Naive thymus-derived CD4-positive, alpha-beta T cell (primary cell): ENCODE results near the gene MACO1. TPM values are rescaled to one million over a fixed set of nuclear protein-coding genes. Genes with fewer than 3 reads are reported as not detected.

Experiments used
- ATAC-seq: fragments of 150-1000 bp; cut with Tn5 transposase; 2 replicates; pipeline ENCODE4 v1.10.0; 2021; ENCODE audit warnings: mild to moderate bottlenecking, moderate library complexity
- CTCF ChIA-PET: fragments of 350-600 bp; sonication (Branson Sonifier 250); formaldehyde crosslinking; loops from one replicate; lab custom pipeline; 2021; ENCODE audit warnings: antibody characterized with exemption; lab: Charles Lee
- POLR2A ChIA-PET: fragments of 350-600 bp; sonication (Branson Sonifier 250); formaldehyde crosslinking; loops from one replicate; lab custom pipeline; 2021; ENCODE audit warnings: antibody characterized with exemption, inconsistent platforms; lab: Charles Lee
- DNase-seq, 9 donors: peaks; one replicate each; pipeline versions ENCODE4 v3.0.0 to v3.0.0-alpha.2; 2020 to 2022; ENCODE audit warnings: mixed read lengths in 1 of 9
- H3K27ac ChIP-seq: one replicate; pipeline ENCODE4 v1.7.0; 2013; ENCODE audit warnings: mild to moderate bottlenecking, low read depth, low read length, moderate library complexity
- H3K27me3 ChIP-seq, 2 donors: one replicate each; pipeline ENCODE4 v1.7.0; 2013; ENCODE audit warnings: low read length in 2 of 2, mild to moderate bottlenecking in 2 of 2, moderate library complexity in 2 of 2; ENCODE audit not compliant: control insufficient read depth in 2 of 2, insufficient read depth in 2 of 2
- H3K36me3 ChIP-seq, 3 experiments: 1 replicate in 2 of 3; 2 replicates in 1 of 3; pipeline ENCODE4 v1.7.0; 2013; ENCODE audit warnings: low read length in 3 of 3, mild to moderate bottlenecking in 3 of 3, moderate library complexity in 1 of 3; ENCODE audit not compliant: insufficient read depth in 3 of 3, control insufficient read depth in 2 of 3
- H3K4me1 ChIP-seq, 2 donors: one replicate each; pipeline ENCODE4 v1.7.0; 2013; ENCODE audit warnings: low read length in 2 of 2, mild to moderate bottlenecking in 2 of 2, moderate library complexity in 1 of 2; ENCODE audit not compliant: control insufficient read depth in 2 of 2, insufficient read depth in 2 of 2
- H3K4me3 ChIP-seq: 2 replicates; pipeline ENCODE4 v1.7.0; 2013; ENCODE audit warnings: mild to moderate bottlenecking, low read length
- H3K9me3 ChIP-seq, 3 experiments: 1 replicate in 2 of 3; 2 replicates in 1 of 3; pipeline ENCODE4 v1.7.0; 2013; ENCODE audit warnings: low read length in 3 of 3; ENCODE audit not compliant: control insufficient read depth in 2 of 3
- H3K27ac Mint-ChIP-seq, 9 donors: one replicate each; pipeline ENCODE4 v1.8.0; 2020 to 2022; ENCODE audit warnings: mixed read lengths in 9 of 9, mild to moderate bottlenecking in 8 of 9, moderate library complexity in 5 of 9, inconsistent platforms in 2 of 9
- H3K27me3 Mint-ChIP-seq, 5 donors: one replicate each; pipeline ENCODE4 v1.8.0; 2021 to 2022; ENCODE audit warnings: mixed read lengths in 5 of 5, mild to moderate bottlenecking in 1 of 5
- H3K36me3 Mint-ChIP-seq, 5 donors: one replicate each; pipeline ENCODE4 v1.8.0; 2020 to 2022; ENCODE audit warnings: mixed read lengths in 5 of 5, mild to moderate bottlenecking in 3 of 5, inconsistent platforms in 1 of 5
- H3K4me1 Mint-ChIP-seq, 7 donors: one replicate each; pipeline ENCODE4 v1.8.0; 2020 to 2022; ENCODE audit warnings: mixed read lengths in 7 of 7, mild to moderate bottlenecking in 3 of 7, inconsistent platforms in 1 of 7
- H3K4me3 Mint-ChIP-seq, 10 donors: one replicate each; pipeline ENCODE4 v1.8.0; 2020 to 2022; ENCODE audit warnings: mild to moderate bottlenecking in 10 of 10, mixed read lengths in 10 of 10, moderate library complexity in 6 of 10, inconsistent platforms in 2 of 10
- H3K9me3 Mint-ChIP-seq, 11 donors: one replicate each; pipeline ENCODE4 v1.8.0; 2020 to 2022; ENCODE audit warnings: mixed read lengths in 11 of 11, mild to moderate bottlenecking in 4 of 11, inconsistent platforms in 1 of 11, moderate library complexity in 1 of 11
- intact Hi-C, 2 donors: fragments of 100-400 bp; cut with micrococcal nuclease; formaldehyde crosslinking; loops; one replicate each; pipeline ENCODE4 v1.15.1; 2023
- polyA plus RNA-seq, 2 donors: library from polyadenylated mRNA; unstranded; fragments of 300-500 nt; fragmentation: Illumina TruSeq; gene quantifications; one replicate each; pipeline ENCODE4 v1.2.3, GENCODE V29; 2021
- total RNA-seq, 6 experiments: library from RNA in 5 of 6; stranded (reverse) in 5 of 6; gene quantifications; 1 replicate in 5 of 6; 2 replicates in 1 of 6; pipeline ENCODE4 v1.2.3 and lab custom pipeline; 2021 to 2026

The MACO1 gene
- total and polyA plus RNA-seq, 7 experiments from 2014 or later, result 8.8 to 25.9 (median 19.5) TPM

GRCh38 chr1:25478633-25479032 is 47.9 kb downstream of the MACO1 start:
- no peak overlapping the region for H3K27ac ChIP-seq
- Mint-ChIP-seq H3K27me3 (no peaks in the 10 kb centered on the region), H3K4me1 (peaks cover 31 to 62% (median 49%) of the 10 kb centered on the region in 7 donors), H3K36me3 (peaks cover 0 to 17% (median 7%) of the 10 kb centered on the region in 5 donors), H3K9me3 (no peaks in the 10 kb centered on the region), H3K27ac (no peak overlapping the region), H3K4me3 (no peak overlapping the region)
- POLR2A ChIA-PET, result interaction anchor here (0.9 kb wide), 1 partner anchor 47 kb away, joined by 5 read pairs; no protein-coding TSS in a partner anchor
- H3K4me3 ChIP-seq, result no peak overlapping the region
- CTCF ChIA-PET, result interaction anchor here (4.9 kb wide), 1 partner anchor 9 kb away, joined by 23 read pairs; no protein-coding TSS in a partner anchor
- ATAC-seq (no peak), DNase-seq (no peak)
- no peaks in the 10 kb centered on the region for H3K9me3 ChIP-seq
- H3K27me3 ChIP-seq, result no peaks in the 10 kb centered on the region
- intact Hi-C loops, result loop anchor here in 1 of 2 donors (10.0 kb wide), 1 partner anchor 244 kb away; the partner anchor contains the start of gene SYF2
- H3K36me3 ChIP-seq, result peaks cover 0 to 5% (median 0%) of the 10 kb centered on the region in 3 experiments
- H3K4me1 ChIP-seq, result peaks cover 4 to 28% of the 10 kb centered on the region in 2 donors

GRCh38 chr1:25481625-25482024 is 50.9 kb downstream of the MACO1 start:
- no peak for ATAC-seq
- ChIA-PET POLR2A (interaction anchor here (1.1 to 1.3 kb wide), 3 partner anchors 15 to 337 kb away, joined by 3 to 5 read pairs (median 5); no protein-coding TSS in a partner anchor), CTCF (interaction anchor here (0.8 to 1.4 kb wide), 2 partner anchors 20 to 50 kb away, joined by 3 to 6 read pairs; partner anchors contain the start of gene MACO1)
- no peaks in the 10 kb centered on the region for H3K27me3 ChIP-seq
- no peaks in the 10 kb centered on the region for H3K27me3 Mint-ChIP-seq
- intact Hi-C loops, result no loop called here
- no peak overlapping the region for H3K4me3 Mint-ChIP-seq
- H3K36me3 ChIP-seq, result peaks cover 0 to 28% (median 6%) of the 10 kb centered on the region in 3 experiments
- no peak for DNase-seq
- no peak overlapping the region for H3K4me3 ChIP-seq
- H3K9me3 ChIP-seq, result no peaks in the 10 kb centered on the region
- H3K9me3 Mint-ChIP-seq, result no peaks in the 10 kb centered on the region
- H3K4me1 ChIP-seq, result peaks cover 0 to 6% of the 10 kb centered on the region in 2 donors
- H3K27ac Mint-ChIP-seq, result peak overlapping the region in 4 of 9 donors; percentile 3 to 53 (median 30)
- H3K36me3 Mint-ChIP-seq, result peaks cover 0 to 35% (median 12%) of the 10 kb centered on the region in 5 donors
- no peak overlapping the region for H3K27ac ChIP-seq
- peaks cover 13 to 47% (median 30%) of the 10 kb centered on the region in 7 donors for H3K4me1 Mint-ChIP-seq

- Histone ChIP-seq H3K27ac (no peak overlapping the region), H3K27me3 (no peaks in the 10 kb centered on the region), H3K4me3 (no peak overlapping the region), H3K36me3 (peaks cover 0 to 31% (median 6%) of the 10 kb centered on the region in 3 experiments), H3K9me3 (no peaks in the 10 kb centered on the region), H3K4me1 (peaks cover 0 to under 1% of the 10 kb centered on the region in 2 donors)
- DNase-seq (no peak), ATAC-seq (no peak)
- Mint-ChIP-seq H3K27me3 (no peaks in the 10 kb centered on the region), H3K36me3 (peaks cover 0 to 35% (median 12%) of the 10 kb centered on the region in 5 donors), H3K4me1 (peaks cover 10 to 44% (median 25%) of the 10 kb centered on the region in 7 donors), H3K9me3 (no peaks in the 10 kb centered on the region), H3K4me3 (no peak overlapping the region), H3K27ac (peak overlapping the region in 6 of 9 donors; percentile 1 to 42 (median 6))
- intact Hi-C loops, result no loop called here
- CTCF ChIA-PET, result no interaction called here
- POLR2A ChIA-PET, result interaction anchor here (1.3 kb wide), 1 partner anchor 17 kb away, joined by 5 read pairs; no protein-coding TSS in a partner anchor
Measured at GRCh38 chr1:25482211-25482610, 51.5 kb downstream of the MACO1 start.

- H3K9me3 ChIP-seq, result no peaks in the 10 kb centered on the region
- no peak for ATAC-seq
- ChIA-PET POLR2A (no interaction called here), CTCF (no interaction called here)
- no peak overlapping the region for H3K4me3 Mint-ChIP-seq
- no peaks in the 10 kb centered on the region for H3K9me3 Mint-ChIP-seq
- H3K27ac ChIP-seq, result no peak overlapping the region
- no peaks in the 10 kb centered on the region for H3K4me1 ChIP-seq
- H3K27me3 ChIP-seq, result no peaks in the 10 kb centered on the region
- no peaks in the 10 kb centered on the region for H3K27me3 Mint-ChIP-seq
- DNase-seq, result no peak
- no peak overlapping the region for H3K4me3 ChIP-seq
- peaks cover 0 to 38% (median 17%) of the 10 kb centered on the region in 5 donors for H3K36me3 Mint-ChIP-seq
- H3K4me1 Mint-ChIP-seq, result peaks cover 8 to 41% (median 24%) of the 10 kb centered on the region in 7 donors
- peaks cover 1 to 35% (median 6%) of the 10 kb centered on the region in 3 experiments for H3K36me3 ChIP-seq
- intact Hi-C loops, result no loop called here
- peak overlapping the region in 1 of 9 donors; percentile 37 for H3K27ac Mint-ChIP-seq
Measured at GRCh38 chr1:25484096-25484495, 53.4 kb downstream of the MACO1 start.

GRCh38 chr1:25484533-25484932 is 53.8 kb downstream of the MACO1 start:
- ATAC-seq (no peak), DNase-seq (no peak)
- peak overlapping the region in 2 of 9 donors; percentile 2 to 39 for H3K27ac Mint-ChIP-seq
- intact Hi-C loops, result no loop called here
- peaks cover 8 to 41% (median 24%) of the 10 kb centered on the region in 7 donors for H3K4me1 Mint-ChIP-seq
- no peaks in the 10 kb centered on the region for H3K4me1 ChIP-seq
- H3K27me3 Mint-ChIP-seq, result no peaks in the 10 kb centered on the region
- H3K4me3 Mint-ChIP-seq, result no peak overlapping the region
- peaks cover 5 to 39% (median 9%) of the 10 kb centered on the region in 3 experiments for H3K36me3 ChIP-seq
- ChIA-PET POLR2A (no interaction called here), CTCF (interaction anchor here (1.3 kb wide), 1 partner anchor 12 kb away, joined by 3 read pairs; no protein-coding TSS in a partner anchor)
- H3K4me3 ChIP-seq, result no peak overlapping the region
- H3K27ac ChIP-seq, result no peak overlapping the region
- H3K9me3 ChIP-seq, result no peaks in the 10 kb centered on the region
- no peaks in the 10 kb centered on the region for H3K27me3 ChIP-seq
- no peaks in the 10 kb centered on the region for H3K9me3 Mint-ChIP-seq
- peaks cover 0 to 42% (median 17%) of the 10 kb centered on the region in 5 donors for H3K36me3 Mint-ChIP-seq

- no peak for ATAC-seq
- Mint-ChIP-seq H3K27me3 (no peaks in the 10 kb centered on the region), H3K9me3 (no peaks in the 10 kb centered on the region), H3K27ac (peak overlapping the region in 8 of 9 donors; percentile 7 to 76 (median 34)), H3K4me3 (no peak overlapping the region), H3K36me3 (peaks cover 0 to 50% (median 21%) of the 10 kb centered on the region in 5 donors), H3K4me1 (peaks cover 8 to 41% (median 24%) of the 10 kb centered on the region in 7 donors)
- no peaks in the 10 kb centered on the region for H3K27me3 ChIP-seq
- H3K4me3 ChIP-seq, result no peak overlapping the region
- no peaks in the 10 kb centered on the region for H3K4me1 ChIP-seq
- ChIA-PET CTCF (interaction anchor here (1.0 to 2.8 kb wide), 4 partner anchors 9 to 243 kb away, joined by 3 to 23 read pairs (median 3); no protein-coding TSS in a partner anchor), POLR2A (interaction anchor here (0.6 to 2.5 kb wide), 6 partner anchors 8 to 193 kb away, joined by 3 to 10 read pairs (median 3); no protein-coding TSS in a partner anchor)
- no peak overlapping the region for H3K27ac ChIP-seq
- H3K36me3 ChIP-seq, result peaks cover 9 to 42% (median 14%) of the 10 kb centered on the region in 3 experiments
- no peak for DNase-seq
- no peaks in the 10 kb centered on the region for H3K9me3 ChIP-seq
- intact Hi-C loops, result loop anchor here (2.0 to 5.0 kb wide), 2 partner anchors 13 to 53 kb away; partner anchors contain the start of gene MACO1 (in 1 of the 2)
Measured at GRCh38 chr1:25485536-25486411, 55.1 kb downstream of the MACO1 start.
